Mucosa of descending colon (tissue), 3 donors: ENCODE measurements around the gene NRL. TPM values are rescaled to one million over a fixed set of nuclear protein-coding genes. Genes with fewer than 3 reads are reported as not detected.
A peak's percentile ranks its signal among the peaks of the same experiment; 100 is the strongest.

ENCODE experiments used
- ATAC-seq: fragments of 200-7000 bp; cut with Tn5 transposase; one replicate; pipeline ENCODE4 v1.9.1; 2020; ENCODE audit warnings: mild to moderate bottlenecking, moderate library complexity
- DNase-seq, 3 donors: peaks; one replicate each; pipeline ENCODE4 v3.0.0-alpha.2; 2020
- H3K36me3 ChIP-seq: fragments of 200-600 bp; one replicate; pipeline ENCODE4 v1.8.0; 2021; ENCODE audit warnings: low read depth, mild to moderate bottlenecking
- H3K4me1 ChIP-seq: fragments of 200-600 bp; one replicate; pipeline ENCODE4 v1.8.0; 2021; ENCODE audit warnings: low read depth, mild to moderate bottlenecking
- H3K4me3 ChIP-seq: fragments of 200-600 bp; one replicate; pipeline ENCODE4 v1.8.0; 2021; ENCODE audit warnings: mild to moderate bottlenecking
- H3K9me3 ChIP-seq: fragments of 200-600 bp; one replicate; pipeline ENCODE4 v1.8.0; 2021; ENCODE audit warnings: mild to moderate bottlenecking
- CTCF ChIP-seq: fragments of 200-600 bp; IDR thresholded peaks from one replicate; pipeline ENCODE4 v1.8.0; 2022; ENCODE audit warnings: antibody characterized with exemption, mild to moderate bottlenecking
- intact Hi-C, 2 donors: fragments of 100-400 bp; cut with DNase I in 1 of 2; cut with micrococcal nuclease in 1 of 2; formaldehyde crosslinking; loops; one replicate each; pipeline versions ENCODE4 v1.11.0 to v1.11.1; 2022; cut with DNase I, micrococcal nuclease
- total RNA-seq, 3 donors: library from RNA; stranded (reverse); fragmentation: NEBNext Ultra II Directional in 2 of 3; extraction: Animal tissue kit (Norgen Biotek cat#: 25700) in 2 of 3; gene quantifications; one replicate each; pipeline versions ENCODE4 v1.2.1 to v1.2.4, GENCODE V29; 2021 to 2023
- donor health status: DM: no; HTN: no; CAD: no; lungs with moderate emphysema.
- donor health status: DM: no; HTN: no; CAD: no.
- donor health status: DM: no; HTN: yes; CAD: no.

Gene NRL
- total RNA-seq, 3 donors from 2014 or later, result 2.3 to 4.5 (median 2.8) TPM

- DNase-seq (no peak), ATAC-seq (no peak)
- H3K4me3 ChIP-seq, result no peak overlapping the region
- H3K9me3 ChIP-seq, result no peaks in the 10 kb centered on the region
- TF ChIP-seq CTCF, result no peak
- peaks cover 11% of the 10 kb centered on the region for H3K36me3 ChIP-seq
- peaks cover 5% of the 10 kb centered on the region for H3K4me1 ChIP-seq
- intact Hi-C loops, result no loop called here
Measured at GRCh38 chr14:24121210-24121609, 6.5 kb upstream of the NRL start.

- peaks cover 14% of the 10 kb centered on the region for H3K36me3 ChIP-seq
- peaks cover 10% of the 10 kb centered on the region for H3K4me1 ChIP-seq
- TF ChIP-seq CTCF, result no peak
- no peaks in the 10 kb centered on the region for H3K9me3 ChIP-seq
- no peak for ATAC-seq
- no peak for DNase-seq
- intact Hi-C loops, result no loop called here
- H3K4me3 ChIP-seq, result no peak overlapping the region
Measured at GRCh38 chr14:24119691-24120090, 4.9 kb upstream of the NRL start.

- TF ChIP-seq CTCF, result no peak
- intact Hi-C loops, result no loop called here
- Histone ChIP-seq H3K4me1 (peaks cover 10% of the 10 kb centered on the region), H3K4me3 (no peak overlapping the region), H3K9me3 (no peaks in the 10 kb centered on the region), H3K36me3 (peaks cover 15% of the 10 kb centered on the region)
- DNase-seq (no peak), ATAC-seq (no peak)
Measured at GRCh38 chr14:24117179-24117578, 2.4 kb upstream of the NRL start.

GRCh38 chr14:24116128-24116814, 1.5 kb upstream of the NRL start:
- H3K36me3 ChIP-seq, result peaks cover 15% of the 10 kb centered on the region
- ATAC-seq (no peak), DNase-seq (no peak)
- no peak overlapping the region for H3K4me3 ChIP-seq
- H3K9me3 ChIP-seq, result no peaks in the 10 kb centered on the region
- peaks cover 10% of the 10 kb centered on the region for H3K4me1 ChIP-seq
- TF ChIP-seq CTCF, result no peak
- intact Hi-C loops, result no loop called here

DNA sequence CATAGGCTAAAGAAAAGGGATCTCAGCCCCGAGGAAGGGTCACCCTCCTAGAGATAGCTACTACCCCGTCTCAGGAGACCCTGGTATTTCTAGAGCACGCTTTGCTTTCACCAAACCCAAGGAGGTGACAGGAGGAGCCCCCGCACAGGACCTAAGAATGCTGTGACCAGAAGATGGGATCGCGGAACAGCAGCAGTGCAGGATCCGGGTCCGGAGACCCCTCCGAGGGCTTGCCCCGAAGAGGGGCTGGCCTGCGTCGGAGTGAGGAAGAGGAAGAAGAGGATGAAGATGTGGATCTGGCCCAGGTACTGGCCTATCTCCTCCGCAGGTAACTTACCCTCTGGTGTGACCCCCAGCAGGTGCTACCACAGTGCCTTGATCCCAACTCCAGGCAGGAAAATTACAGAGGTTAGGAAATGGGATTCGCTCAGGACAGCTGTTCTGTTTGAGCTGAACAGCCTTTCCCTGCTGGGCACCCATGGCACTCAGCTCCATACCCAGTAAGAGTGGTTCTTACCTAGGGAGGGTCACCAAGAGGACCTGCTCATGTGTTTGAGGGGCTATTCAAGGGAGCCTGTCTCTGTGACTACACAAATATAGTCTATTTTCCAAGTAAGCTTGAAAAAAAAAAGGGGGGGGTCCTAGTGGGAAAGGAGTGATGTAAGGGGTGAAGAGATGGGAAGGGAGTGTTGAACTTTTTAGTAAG, 826 bp upstream of the NRL start:
- Histone ChIP-seq H3K4me1 (peaks cover 10% of the 10 kb centered on the region), H3K9me3 (no peaks in the 10 kb centered on the region), H3K4me3 (peak overlapping the region; percentile 31), H3K36me3 (peaks cover 15% of the 10 kb centered on the region)
- intact Hi-C loops, result no loop called here
- TF ChIP-seq CTCF, result no peak
- DNase-seq, result peak in 1 of 3 donors; percentile 47
- ATAC-seq, result no peak
